ENCODE measurements around the gene FSHR.

Gene FSHR

GRCh38 chr2:49029406-49029805 is 124.9 kb downstream of the FSHR start:
- no peak for DNase-seq

GRCh38 chr2:49028101-49028500 is 126.2 kb downstream of the FSHR start:
- no peak for DNase-seq

- no peak for DNase-seq
These were observed 127.6 kb downstream of the FSHR start for GRCh38 chr2:49026706-49027105.

- DNase-seq: no peak
These were observed 133.0 kb downstream of the FSHR start for GRCh38 chr2:49021271-49021670.

GRCh38 chr2:49005261-49005660 is 149.1 kb downstream of the FSHR start:
- no peak for DNase-seq

- no peak for DNase-seq
These were observed 150.2 kb downstream of the FSHR start for GRCh38 chr2:49004036-49004626.

GRCh38 chr2:49003201-49003600 is 151.1 kb downstream of the FSHR start:
- no peak for DNase-seq

- DNase-seq: no peak
These were observed 151.6 kb downstream of the FSHR start for GRCh38 chr2:49002750-49003149.

- DNase-seq: no peak
These were observed 153.6 kb downstream of the FSHR start for GRCh38 chr2:49000695-49001094.

- no peak for DNase-seq
These were observed 155.9 kb downstream of the FSHR start for GRCh38 chr2:48998449-48998848.

GRCh38 chr2:48993576-48993975 is 160.7 kb downstream of the FSHR start:
- no peak for DNase-seq

GRCh38 chr2:48991415-48992131 is 162.7 kb downstream of the FSHR start:
- no peak for DNase-seq

GRCh38 chr2:48984922-48985321 is 169.4 kb downstream of the FSHR start:
- no peak for DNase-seq

- DNase-seq: no peak
These were observed 170.8 kb downstream of the FSHR start for GRCh38 chr2:48983551-48983950.

GRCh38 chr2:48982887-48983435 is 171.4 kb downstream of the FSHR start:
- DNase-seq: no peak

- DNase-seq: no peak
These were observed 173.5 kb downstream of the FSHR start for GRCh38 chr2:48980846-48981245.

- DNase-seq: no peak
These were observed 174.6 kb downstream of the FSHR start for GRCh38 chr2:48979691-48980090.

- DNase-seq: no peak
These were observed 176.2 kb downstream of the FSHR start for GRCh38 chr2:48978131-48978530.

- DNase-seq: no peak
These were observed 182.5 kb downstream of the FSHR start for GRCh38 chr2:48971801-48972200.

- no peak for DNase-seq
These were observed 186.3 kb downstream of the FSHR start for GRCh38 chr2:48968011-48968410.

GRCh38 chr2:48965204-48965603 is 189.1 kb downstream of the FSHR start:
- no peak for DNase-seq

GRCh38 chr2:48961009-48961408 is 193.3 kb downstream of the FSHR start:
- no peak for DNase-seq

- no peak for DNase-seq
These were observed 199.4 kb downstream of the FSHR start for GRCh38 chr2:48954935-48955334.

GRCh38 chr2:48954311-48954710 is 200.0 kb downstream of the FSHR start:
- no peak for DNase-seq

- DNase-seq: no peak
These were observed 201.7 kb downstream of the FSHR start for GRCh38 chr2:48952614-48953013.

Data from cerebellar nuclear complex (tissue), 1 donor.